ENCODE results near the gene TNS3.

The TNS3 gene

GRCh38 chr7:47502240-47502877, 79.6 kb downstream of the TNS3 start:
- DNase-seq = no peak

DNA sequence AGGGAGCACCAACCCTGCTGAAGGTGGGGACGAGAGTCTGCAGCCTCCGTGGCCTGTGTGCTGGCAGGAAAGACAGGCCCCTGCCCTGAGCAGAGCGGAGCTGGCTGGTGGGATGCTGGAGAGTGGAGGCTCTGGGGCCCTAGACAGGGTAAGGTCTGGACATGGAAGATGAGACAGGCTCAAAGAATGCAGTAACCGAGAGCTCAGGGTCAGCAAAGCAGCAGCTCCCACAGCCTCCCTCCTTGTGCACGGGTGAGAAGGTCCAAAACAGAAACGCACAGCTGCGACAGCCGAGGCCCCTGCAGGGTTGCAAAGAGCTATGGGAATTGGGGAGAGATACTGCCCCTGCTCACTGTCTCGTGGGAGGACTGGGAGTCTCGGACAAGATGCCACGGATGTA, 80.5 kb downstream of the TNS3 start:
- DNase-seq = no peak

DNA sequence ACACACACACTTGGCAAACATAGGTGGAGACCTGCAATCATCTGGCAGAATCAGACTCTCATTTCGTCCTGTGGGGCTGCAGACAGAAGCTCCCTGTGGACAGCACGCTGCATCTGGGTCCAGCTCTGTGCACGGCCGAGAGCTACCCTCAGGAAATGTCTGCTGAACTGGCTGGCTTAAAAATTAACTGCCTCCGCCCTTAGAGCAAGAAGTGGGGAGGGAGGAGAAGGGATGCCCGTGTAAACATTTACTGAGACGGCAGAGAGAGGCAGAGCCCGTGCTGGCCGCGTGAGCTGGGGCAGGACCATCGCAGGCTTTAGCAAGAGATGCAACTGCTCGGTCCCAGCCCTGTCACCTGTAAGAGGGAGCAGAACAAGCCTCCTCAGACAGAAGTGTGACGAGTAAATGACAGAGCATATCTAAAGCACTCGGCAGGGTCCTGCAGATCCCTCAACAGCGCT, 81.8 kb downstream of the TNS3 start:
- no peak for DNase-seq

- no peak for DNase-seq
Observed at GRCh38 chr7:47498229-47499056, 83.5 kb downstream of the TNS3 start.

DNA sequence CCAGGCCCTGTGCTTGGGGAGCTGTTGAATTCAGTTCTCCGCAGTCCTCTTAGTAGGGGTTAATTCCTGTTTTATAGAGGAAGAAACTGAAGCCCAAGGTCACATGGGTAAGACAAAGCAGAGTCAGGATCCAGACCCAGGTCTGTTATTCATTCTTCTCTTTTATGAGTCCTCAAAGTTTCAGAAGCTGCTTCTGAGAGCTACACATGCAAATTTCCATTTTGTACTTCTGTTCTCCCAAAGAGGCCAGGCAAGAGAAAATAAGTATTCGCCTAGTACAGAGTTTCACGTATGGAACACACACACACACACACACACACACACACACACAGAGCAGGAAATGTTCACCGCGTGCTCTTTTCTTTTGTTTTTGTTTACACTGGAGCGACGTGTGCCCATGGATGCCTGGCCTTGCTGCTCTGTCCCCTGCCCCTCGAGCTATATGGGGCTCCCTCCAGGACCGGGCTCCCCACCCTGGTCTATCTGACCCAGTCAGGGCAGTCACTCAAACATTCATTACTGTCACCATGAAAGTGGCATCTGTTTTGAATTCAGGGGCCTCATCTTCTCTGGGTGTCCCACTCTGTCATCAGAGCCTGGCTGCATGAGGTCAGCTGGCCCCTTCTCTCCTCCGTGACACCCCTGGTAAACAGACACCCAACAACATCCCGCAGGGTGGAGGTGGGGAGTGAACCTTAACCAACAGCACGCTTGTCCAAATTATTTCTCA, 84.4 kb downstream of the TNS3 start:
- DNase-seq = no peak

DNA sequence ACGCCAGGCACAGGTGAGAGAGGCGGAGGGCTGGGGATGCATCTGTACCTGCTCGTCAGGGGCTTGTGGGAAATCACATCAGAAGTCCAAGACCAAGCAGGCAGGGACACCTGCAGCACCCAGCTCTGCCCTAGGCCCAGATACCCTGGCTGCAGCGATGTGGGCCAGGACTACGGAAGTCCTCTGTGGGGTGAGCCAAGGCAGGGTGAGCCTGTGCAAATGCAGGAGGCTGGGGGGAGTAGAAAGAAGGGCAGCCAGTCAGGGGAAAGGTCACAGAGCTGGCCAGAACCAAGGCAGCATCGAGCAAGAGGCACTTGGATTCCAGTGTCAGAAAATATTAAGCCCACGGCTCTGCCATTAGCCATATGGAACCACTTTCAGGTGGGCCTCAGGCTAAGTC, 85.2 kb downstream of the TNS3 start:
- no peak for DNase-seq

GRCh38 chr7:47496056-47496665, 85.8 kb downstream of the TNS3 start:
- no peak for DNase-seq

DNA sequence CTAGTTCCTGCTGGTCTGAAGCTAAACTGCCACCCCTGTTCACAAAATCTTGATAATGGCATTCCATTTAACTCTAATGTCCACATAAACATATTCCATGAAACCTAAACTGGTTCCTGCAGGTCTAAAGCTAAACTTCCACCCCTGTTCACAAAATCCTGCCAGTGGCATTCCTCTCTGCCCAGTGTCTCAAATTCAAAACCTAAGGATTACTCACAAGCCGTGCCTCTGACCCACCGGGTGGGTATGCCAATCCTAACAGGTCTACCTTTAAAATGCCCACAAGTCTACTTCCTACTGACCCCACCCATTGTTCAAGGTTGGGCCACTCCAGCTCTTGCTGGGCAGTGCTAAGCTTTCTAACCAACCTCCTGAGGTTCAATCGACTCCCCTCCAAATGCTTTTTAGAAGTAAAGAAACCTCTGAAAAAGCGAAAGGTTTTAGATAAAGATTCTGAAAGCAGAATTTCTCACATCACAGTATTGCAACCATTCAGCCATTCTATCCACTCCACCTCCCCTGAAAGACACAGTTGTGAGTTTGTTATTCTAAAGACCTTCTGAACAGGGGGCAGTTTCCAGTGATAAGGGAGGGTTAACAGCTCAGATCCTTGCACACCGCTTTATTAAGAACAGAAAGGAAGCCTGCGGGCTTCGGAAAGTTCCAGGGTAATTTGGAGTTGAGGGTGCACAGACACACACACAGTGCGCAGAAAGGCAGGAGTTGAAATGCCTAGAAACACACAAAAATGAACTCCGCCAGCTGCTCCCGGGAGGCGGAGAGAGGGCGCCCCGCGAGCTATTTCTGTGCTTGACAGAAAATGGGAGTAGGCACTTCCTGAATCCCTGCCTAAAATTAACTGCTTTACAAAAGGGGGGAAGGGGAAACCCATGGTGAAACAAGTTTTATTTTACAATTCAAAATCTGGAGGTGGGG, 87.7 kb downstream of the TNS3 start:
- no peak for DNase-seq

DNA sequence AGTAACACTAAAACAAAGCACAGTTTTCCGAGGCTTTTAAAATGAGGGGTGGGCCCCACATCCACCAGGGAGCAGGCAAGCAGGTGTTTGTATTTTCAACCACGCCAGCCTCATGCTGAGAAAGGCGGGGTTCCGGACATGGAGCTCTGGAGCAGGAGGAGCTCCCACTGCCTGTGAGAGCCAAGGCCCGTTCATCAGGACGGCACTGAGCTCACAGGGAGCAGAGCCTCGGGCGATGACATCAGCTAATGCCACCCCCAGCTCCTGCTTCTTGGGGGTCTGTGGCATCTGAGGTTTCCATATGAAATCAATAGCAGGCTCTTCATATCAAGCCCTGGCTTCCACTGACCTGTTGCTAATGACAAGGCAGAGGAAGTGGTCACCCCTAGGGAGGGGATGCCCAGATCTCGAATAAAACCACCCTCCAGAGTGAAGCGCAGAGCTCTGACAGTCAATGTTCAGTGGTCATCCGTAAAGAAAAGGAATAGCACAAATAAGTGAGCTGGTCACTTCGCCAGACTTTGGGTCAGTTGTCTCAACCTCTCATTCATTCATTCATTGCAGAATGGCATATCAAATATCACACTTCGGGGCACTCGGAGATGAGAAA, 89.1 kb downstream of the TNS3 start:
- no peak for DNase-seq

GRCh38 chr7:47490501-47491265, 91.2 kb downstream of the TNS3 start:
- DNase-seq = no peak

- no peak for DNase-seq
Observed at GRCh38 chr7:47489624-47490023, 92.3 kb downstream of the TNS3 start.

DNA sequence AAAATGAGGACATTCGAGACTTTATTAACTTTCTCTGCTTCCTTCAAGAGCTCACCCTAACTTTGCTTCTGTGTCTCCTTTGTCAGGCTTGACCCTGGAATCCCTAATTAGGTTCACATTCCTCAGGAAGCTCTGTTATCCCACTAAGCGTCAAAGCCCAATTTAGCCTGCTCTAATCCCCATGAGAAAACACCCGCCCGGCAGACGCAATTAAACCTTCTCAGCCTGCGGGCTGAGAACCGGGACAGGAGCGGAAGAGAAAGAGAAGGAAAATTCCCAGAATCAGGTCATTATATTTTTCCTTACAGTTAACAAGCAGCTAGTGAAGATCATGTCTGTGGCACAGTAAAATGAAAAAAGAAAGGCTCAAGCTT, 93.0 kb downstream of the TNS3 start:
- DNase-seq = no peak

GRCh38 chr7:47488201-47488968, 93.5 kb downstream of the TNS3 start:
- no peak for DNase-seq

GRCh38 chr7:47485640-47486435, 96.1 kb downstream of the TNS3 start:
- DNase-seq = no peak

DNA sequence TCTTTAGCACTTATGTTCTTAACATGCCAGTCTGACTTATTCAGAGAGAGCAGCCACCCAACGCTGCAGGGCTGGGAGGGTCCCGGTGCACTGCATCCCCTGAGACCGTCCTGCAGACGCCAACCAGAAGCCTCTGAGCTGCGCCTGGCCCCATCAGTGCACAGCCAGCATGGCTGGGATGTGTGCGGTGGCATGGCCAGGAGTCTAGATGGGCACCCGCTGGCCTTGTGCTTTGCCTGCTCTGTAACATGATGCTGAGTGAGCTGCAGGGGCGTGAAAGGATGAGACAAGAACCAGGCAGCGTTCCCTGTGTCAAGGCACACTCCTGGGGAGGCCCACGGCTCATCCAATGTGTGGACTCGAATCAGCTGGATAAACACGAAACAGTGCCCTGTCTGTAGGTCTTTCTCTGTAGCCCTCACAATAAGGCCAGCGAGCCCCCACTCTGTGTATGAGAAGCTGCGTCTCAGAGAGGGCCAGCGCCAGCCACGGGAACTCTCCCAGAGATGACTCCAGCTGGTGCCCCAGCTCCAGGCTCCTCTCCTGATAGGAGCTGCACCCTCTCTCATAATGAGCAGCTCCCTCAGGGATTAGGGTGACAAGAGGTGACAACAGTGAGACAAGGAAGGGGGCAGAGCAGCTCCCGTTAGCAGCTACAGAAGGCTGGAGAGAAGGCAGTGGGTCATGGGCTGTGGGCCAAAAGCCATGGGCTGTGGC, 96.8 kb downstream of the TNS3 start:
- no peak for DNase-seq

GRCh38 chr7:47484457-47484856, 97.5 kb downstream of the TNS3 start:
- no peak for DNase-seq

DNA sequence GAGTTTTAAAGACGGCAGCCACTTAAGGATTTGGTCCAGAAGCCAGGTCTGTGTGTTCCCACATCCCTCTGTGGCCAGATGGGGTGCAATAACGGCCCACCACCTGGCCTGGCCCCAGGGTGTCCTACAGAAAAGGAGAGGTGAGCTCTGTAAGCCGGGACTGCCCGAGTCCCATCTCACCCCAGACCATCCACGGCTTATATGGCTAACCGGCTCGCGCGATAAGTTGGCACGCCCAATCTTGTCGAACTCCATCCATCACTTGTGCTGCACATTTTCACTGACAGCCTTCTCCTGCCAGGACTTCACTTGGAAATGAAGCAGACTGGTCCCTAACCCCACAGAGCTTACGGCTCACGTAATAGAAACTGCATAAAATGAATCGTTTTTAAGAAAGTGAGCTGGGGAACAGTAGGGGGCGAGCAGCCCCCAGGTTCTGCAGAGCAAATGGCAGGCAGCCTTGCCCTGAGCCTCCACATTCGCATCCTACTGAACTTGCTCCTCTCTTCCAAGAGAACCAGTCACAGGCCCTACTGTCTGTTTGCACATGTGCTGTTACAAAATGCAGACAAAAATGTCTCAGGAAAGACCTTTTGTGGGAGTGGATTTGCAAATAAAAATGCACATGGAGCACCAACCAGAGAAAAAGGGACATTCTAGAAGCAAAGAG, 98.2 kb downstream of the TNS3 start:
- DNase-seq = no peak

All from 8988T (cell line).